H9 (cell line): ENCODE measurements around the gene F2R. TPM values are rescaled to one million over a fixed set of nuclear protein-coding genes. Genes with fewer than 3 reads are reported as not detected.

Experiments
- DNase-seq: peaks from one replicate; pipeline ENCODE4 v3.0.0-alpha.2; 2017
- H2AFZ ChIP-seq: one replicate; pipeline ENCODE4 v1.6.1; 2013; ENCODE audit warnings: mild to moderate bottlenecking, low read length, control low read depth, moderate library complexity
- H2AK5ac ChIP-seq: 2 replicates; pipeline ENCODE4 v1.6.1; 2013; ENCODE audit warnings: low read length, control low read depth, mixed read lengths; ENCODE audit not compliant: insufficient read length
- H2BK120ac ChIP-seq: one replicate; pipeline ENCODE4 v1.6.1; 2013; ENCODE audit warnings: low read depth, mild to moderate bottlenecking, low read length, control low read depth, inconsistent platforms; ENCODE audit not compliant: poor library complexity, severe bottlenecking
- H2BK12ac ChIP-seq: 2 replicates; pipeline ENCODE4 v1.6.1; 2013; ENCODE audit warnings: low read length, control low read depth, mixed read lengths, low read depth; ENCODE audit not compliant: insufficient read length
- H2BK15ac ChIP-seq: 2 replicates; pipeline ENCODE4 v1.6.1; 2013; ENCODE audit warnings: low read depth, low read length, control low read depth
- H2BK20ac ChIP-seq: one replicate; pipeline ENCODE4 v1.6.1; 2013; ENCODE audit warnings: low read depth, mild to moderate bottlenecking, low read length, control low read depth, inconsistent platforms; ENCODE audit not compliant: poor library complexity, severe bottlenecking
- H2BK5ac ChIP-seq: 2 replicates; pipeline ENCODE4 v1.6.1; 2013; ENCODE audit warnings: low read length, control low read depth, mixed read lengths; ENCODE audit not compliant: insufficient read length
- H3K14ac ChIP-seq: 2 replicates; pipeline ENCODE4 v1.6.1; 2013; ENCODE audit warnings: low read length, control low read depth; ENCODE audit not compliant: insufficient read depth
- H3K18ac ChIP-seq: 2 replicates; pipeline ENCODE4 v1.6.1; 2013; ENCODE audit warnings: low read depth, mild to moderate bottlenecking, mixed read lengths, low read length, control low read depth; ENCODE audit not compliant: insufficient read length
- H3K23ac ChIP-seq: 2 replicates; pipeline ENCODE4 v1.6.1; 2013; ENCODE audit warnings: low read length, control low read depth, mixed read lengths, low read depth; ENCODE audit not compliant: insufficient read length
- H3K23me2 ChIP-seq: 2 replicates; pipeline ENCODE4 v1.6.1; 2013; ENCODE audit warnings: low read depth, mild to moderate bottlenecking, mixed read lengths, low read length, control low read depth; ENCODE audit not compliant: insufficient read length, poor library complexity, severe bottlenecking
- H3K27ac ChIP-seq: 2 replicates; pipeline ENCODE4 v1.5.1; 2013; ENCODE audit warnings: low read length, control low read depth, mixed read lengths, low read depth; ENCODE audit not compliant: insufficient read length
- H3K27me3 ChIP-seq: 2 replicates; pipeline ENCODE4 v1.6.1; 2013; ENCODE audit warnings: low read length, control low read depth, inconsistent platforms; ENCODE audit not compliant: insufficient read depth
- H3K4ac ChIP-seq: 2 replicates; pipeline ENCODE4 v1.6.1; 2013; ENCODE audit warnings: low read depth, mild to moderate bottlenecking, control low read depth, inconsistent platforms, low read length, moderate library complexity
- H3K4me1 ChIP-seq: 2 replicates; pipeline ENCODE4 v1.6.1; 2013; ENCODE audit warnings: low read length, control low read depth, inconsistent platforms; ENCODE audit not compliant: insufficient read depth
- H3K4me2 ChIP-seq: 2 replicates; pipeline ENCODE4 v1.6.1; 2013; ENCODE audit warnings: low read length, control low read depth, mixed read lengths; ENCODE audit not compliant: insufficient read length, insufficient read depth
- H3K56ac ChIP-seq: 2 replicates; pipeline ENCODE4 v1.6.1; 2013; ENCODE audit warnings: low read depth, mild to moderate bottlenecking, mixed read lengths, low read length, control low read depth; ENCODE audit not compliant: insufficient read length
- H3K79me1 ChIP-seq: 2 replicates; pipeline ENCODE4 v1.6.1; 2013; ENCODE audit warnings: low read depth, mild to moderate bottlenecking, moderate library complexity, low read length, control low read depth, inconsistent platforms; ENCODE audit not compliant: insufficient read depth, poor library complexity, severe bottlenecking
- H3K79me2 ChIP-seq: 2 replicates; pipeline ENCODE4 v1.6.1; 2013; ENCODE audit warnings: low read length, control low read depth, inconsistent platforms; ENCODE audit not compliant: insufficient read depth
- H3K9ac ChIP-seq: 2 replicates; pipeline ENCODE4 v1.6.1; 2013; ENCODE audit warnings: low read length, control low read depth, mixed read lengths; ENCODE audit not compliant: insufficient read length; ENCODE audit errors: extremely low read depth
- H3K9me3 ChIP-seq: one replicate; pipeline ENCODE4 v1.6.1; 2013; ENCODE audit warnings: low read depth, low read length, inconsistent platforms; ENCODE audit not compliant: control insufficient read depth
- H3T11ph ChIP-seq: one replicate; pipeline ENCODE4 v1.6.1; 2013; ENCODE audit warnings: mild to moderate bottlenecking, low read length, control low read depth, inconsistent platforms
- H4K20me1 ChIP-seq: one replicate; pipeline ENCODE4 v1.6.1; 2013; ENCODE audit not compliant: control insufficient read depth, insufficient read length, insufficient read depth
- H4K5ac ChIP-seq: 2 replicates; pipeline ENCODE4 v1.6.1; 2013; ENCODE audit warnings: low read depth, mild to moderate bottlenecking, mixed read lengths, low read length, control low read depth; ENCODE audit not compliant: insufficient read length
- H4K8ac ChIP-seq: replicated peaks from 2 replicates; pipeline ENCODE4 v1.6.1; 2013; ENCODE audit warnings: low read length, control low read depth, mixed read lengths, low read depth; ENCODE audit not compliant: insufficient read length
- H4K91ac ChIP-seq: 2 replicates; pipeline ENCODE4 v1.6.1; 2013; ENCODE audit warnings: low read depth, mild to moderate bottlenecking, moderate library complexity, mixed read lengths, low read length, control low read depth; ENCODE audit not compliant: insufficient read length
- H3K27ac Mint-ChIP-seq, 3 experiments: 2 replicates in 2 of 3; 3 replicates in 1 of 3; pipeline ENCODE4 v1.8.0; 2020 to 2021; ENCODE audit warnings: mixed read lengths in 3 of 3, mild to moderate bottlenecking in 1 of 3, moderate library complexity in 1 of 3
- H3K27me3 Mint-ChIP-seq: 2 replicates; pipeline ENCODE4 v1.8.0; 2021; ENCODE audit warnings: low read depth, mild to moderate bottlenecking, moderate library complexity, mixed read lengths
- H3K36me3 Mint-ChIP-seq, 3 experiments: 2 replicates in 2 of 3; 3 replicates in 1 of 3; pipeline ENCODE4 v1.8.0; 2020 to 2021; ENCODE audit warnings: low read depth in 3 of 3, mixed read lengths in 3 of 3; ENCODE audit not compliant: insufficient read depth in 1 of 3
- H3K4me1 Mint-ChIP-seq, 2 experiments: 2 replicates each; pipeline ENCODE4 v1.8.0; 2020; ENCODE audit warnings: mixed read lengths in 2 of 2
- H3K4me3 Mint-ChIP-seq, 2 experiments: 2 replicates in 1 of 2; 3 replicates in 1 of 2; pipeline ENCODE4 v1.8.0; 2020 to 2021; ENCODE audit warnings: mild to moderate bottlenecking in 2 of 2, mixed read lengths in 2 of 2, moderate library complexity in 1 of 2
- H3K9me3 Mint-ChIP-seq, 2 experiments: 2 replicates in 1 of 2; 3 replicates in 1 of 2; pipeline ENCODE4 v1.8.0; 2020; ENCODE audit warnings: mild to moderate bottlenecking in 2 of 2, mixed read lengths in 2 of 2, moderate library complexity in 1 of 2
- CTCF ChIP-seq: fragments of 200-600 bp; sonication (generic); conservative IDR thresholded peaks from 3 replicates; pipeline ENCODE4 v1.8.0; 2021; ENCODE audit warnings: antibody characterized with exemption, mild to moderate bottlenecking
- WGBS: extraction: QIAGEN DNeasy Blood & Tissue Kit; methylation state at CpG from one replicate; pipeline ENCODE4 v1.1.7; 2013; ENCODE audit warnings: missing lambda C conversion rate, low lambda C conversion rate, mixed read lengths; ENCODE audit not compliant: insufficient read length; ENCODE audit errors: extremely low coverage; 5-methylcytosine and 5-hydroxymethylcytosine counted together
- total RNA-seq: library from RNA; stranded (reverse); gene quantifications from 2 replicates; pipeline ENCODE4 v1.2.1, GENCODE V29; 2021

Gene F2R
- total RNA-seq, 1 experiment from 2014 or later = 14.8 TPM

- Mint-ChIP-seq H3K9me3 (peaks cover 25 to 26% of the 10 kb centered on the region in 2 experiments), H3K27ac (no peak overlapping the region), H3K4me3 (no peak overlapping the region), H3K27me3 (no peaks in the 10 kb centered on the region), H3K36me3 (peaks cover 36 to 49% (median 44%) of the 10 kb centered on the region in 3 experiments), H3K4me1 (peaks cover 0 to 5% of the 10 kb centered on the region in 2 experiments; a peak in 2 of 4 replicates)
- no peak overlapping the region for H2BK15ac ChIP-seq
- 0 out of 2 replicates have a peak, but pooled peaks cover 2% of the 10 kb centered on the region for H3K79me2 ChIP-seq
- H3T11ph ChIP-seq = no peak overlapping the region
- no CpG with 5 or more reads among the region's 4 CpGs for WGBS
- TF ChIP-seq CTCF = no peak
- no peak overlapping the region for H2BK5ac ChIP-seq
- no peak overlapping the region for H3K14ac ChIP-seq
- H3K27ac ChIP-seq = no peak overlapping the region
- no peaks in the 10 kb centered on the region for H3K27me3 ChIP-seq
- H3K4me2 ChIP-seq = no peak overlapping the region
- H2BK20ac ChIP-seq = no peak overlapping the region
- no peaks in the 10 kb centered on the region for H3K4me1 ChIP-seq
- H3K23me2 ChIP-seq = no peaks in the 10 kb centered on the region
- H4K91ac ChIP-seq = no peak overlapping the region
- H2BK120ac ChIP-seq = no peak overlapping the region
- H4K20me1 ChIP-seq = no peaks in the 10 kb centered on the region
- H4K5ac ChIP-seq = no peak overlapping the region
- peaks cover 8% of the 10 kb centered on the region for H3K9me3 ChIP-seq
- peaks cover 3% of the 10 kb centered on the region for H3K79me1 ChIP-seq
- no peak overlapping the region for H3K18ac ChIP-seq
- H2AFZ ChIP-seq = no peak overlapping the region
- H2BK12ac ChIP-seq = no peak overlapping the region
- no peak overlapping the region for H2AK5ac ChIP-seq
- H3K9ac ChIP-seq = no peak overlapping the region
- H3K23ac ChIP-seq = no peak overlapping the region
- no peak overlapping the region for H4K8ac ChIP-seq
- no peak overlapping the region for H3K56ac ChIP-seq
- no peak for DNase-seq
- no peak overlapping the region for H3K4ac ChIP-seq
Measured at GRCh38 chr5:76728965-76729364, 13.0 kb downstream of the F2R start.
